K562 (cell line): ENCODE results near the gene RNASEH2A. TPM values are rescaled to one million over a fixed set of nuclear protein-coding genes. Genes with fewer than 3 reads are reported as not detected.

Experiments
- ADNP ChIP-seq: fragments of 200-800 bp; sonication (Bioruptor generic); IDR thresholded peaks from 2 replicates; pipeline ENCODE4 v1.6.1; 2016; ENCODE audit warnings: missing genetic modification characterization, missing compliant biosample characterization
- CCNT2 ChIP-seq: IDR thresholded peaks from 2 replicates; pipeline ENCODE4 v1.6.1; 2011; ENCODE audit warnings: borderline replicate concordance, low read depth, mild to moderate bottlenecking, moderate library complexity, mixed read lengths, low read length; ENCODE audit not compliant: insufficient read length; ENCODE audit errors: extremely low read depth
- CREB3 ChIP-seq: fragments of 450-650 bp; conservative IDR thresholded peaks from 2 replicates; pipeline ENCODE4 v1.6.1; 2016; ENCODE audit warnings: missing genetic modification characterization, low read depth, mild to moderate bottlenecking, missing compliant biosample characterization, moderate library complexity
- ESRRA ChIP-seq: fragments of 450-650 bp; IDR thresholded peaks from 2 replicates; pipeline ENCODE4 v1.6.1; 2014; ENCODE audit warnings: low read depth, mild to moderate bottlenecking, moderate library complexity, borderline replicate concordance
- GTF2A2 ChIP-seq: IDR thresholded peaks from 2 replicates; pipeline ENCODE4 v1.6.1; 2016; ENCODE audit warnings: mild to moderate bottlenecking, missing genetic modification characterization, missing compliant biosample characterization
- HCFC1 ChIP-seq: IDR thresholded peaks from 2 replicates; pipeline ENCODE4 v1.6.1; 2012; ENCODE audit warnings: low read depth, low read length, improper control_type of control experiment
- MYC ChIP-seq, 2 experiments: fragments of 250-450 bp in 1 of 2; sonication (Bioruptor Pico) in 1 of 2; IDR thresholded peaks; 2 replicates each; pipeline versions ENCODE4 v1.5.1 to v1.6.1; 2012 to 2021; ENCODE audit warnings: low read depth in 2 of 2, borderline replicate concordance in 1 of 2, improper control_type of control experiment in 1 of 2, low read length in 1 of 2, mild to moderate bottlenecking in 1 of 2, moderate library complexity in 1 of 2
- PML ChIP-seq: IDR thresholded peaks from 2 replicates; pipeline ENCODE4 v1.6.1; 2012; ENCODE audit warnings: low read length, inconsistent platforms
- PURB ChIP-seq: sonication (generic); formaldehyde crosslinking; IDR thresholded peaks from 2 replicates; pipeline ENCODE4 v1.9.0; 2021; ENCODE audit warnings: low read depth, mild to moderate bottlenecking, missing genetic modification reagents
- RB1 ChIP-seq: fragments of 450-650 bp; IDR thresholded peaks from 2 replicates; pipeline ENCODE4 v1.6.1; 2017; ENCODE audit warnings: low read depth, mild to moderate bottlenecking
- SMAD2 ChIP-seq: fragments of 150-350 bp; IDR thresholded peaks from 2 replicates; pipeline ENCODE4 v1.6.1; 2014; ENCODE audit warnings: low read depth, mild to moderate bottlenecking, low read length
- TSC22D4 ChIP-seq: fragments of 450-650 bp; IDR thresholded peaks from 2 replicates; pipeline ENCODE4 v1.6.1; 2016; ENCODE audit warnings: missing genetic modification characterization, missing biosample characterization, control low read depth
- ZBTB17 ChIP-seq: fragments of 450-650 bp; formaldehyde crosslinking; IDR thresholded peaks from 2 replicates; pipeline ENCODE4 v1.4.0; 2020; ENCODE audit warnings: mild to moderate bottlenecking
- ZNF175 ChIP-seq: fragments of 200-800 bp; sonication (Bioruptor generic); IDR thresholded peaks from 2 replicates; pipeline ENCODE4 v1.6.1; 2016; ENCODE audit warnings: low read depth, mild to moderate bottlenecking, missing genetic modification characterization, missing compliant biosample characterization
- ZNF444 ChIP-seq: fragments of 250-450 bp; sonication (Bioruptor Pico); IDR thresholded peaks from 2 replicates; pipeline ENCODE4 v1.4.0; 2020; ENCODE audit warnings: mild to moderate bottlenecking, moderate library complexity
- polyA plus RNA-seq, 8 experiments: library from polyadenylated mRNA; depleted of rRNA in 4 of 8; stranded (reverse) in 5 of 8; unstranded in 3 of 8; fragments of >200 nt; fragmentation: Nextera tagmentation in 2 of 8; fragmentation: Illumina TruSeq in 1 of 8; extraction: Ambion mirVana in 2 of 8; extraction: Trizol in 1 of 8; gene quantifications; 2 replicates each; pipeline versions ENCODE4 v1.2.1 to v1.2.3, GENCODE V29; 2011 to 2014; ENCODE audit warnings: inconsistent platforms in 1 of 8, missing spikeins in 1 of 8
- total RNA-seq, 7 experiments: library from RNA; depleted of rRNA in 6 of 7; stranded (reverse); fragments of >200 nt in 6 of 7; fragmentation: Illumina TruSeq in 2 of 7; extraction: Trizol in 2 of 7; gene quantifications; 2 replicates each; pipeline versions ENCODE4 v1.2.1 to v1.2.3, GENCODE V29; 2011 to 2021; ENCODE audit warnings: low replicate concordance in 1 of 7
- TF ChIP-seq, protein P1 (sequence below): fragments of 250-450 bp; sonication (Bioruptor Pico); IDR thresholded peaks from 2 replicates; pipeline ENCODE4 v1.9.0; 2021; ENCODE audit warnings: mild to moderate bottlenecking
- TF ChIP-seq, protein P2 (sequence below), 2 experiments: fragments of 250-450 bp in 1 of 2; fragments of 450-650 bp in 1 of 2; sonication (Bioruptor Pico) in 1 of 2; IDR thresholded peaks; 2 replicates each; pipeline versions ENCODE4 v1.6.1 to v1.8.0; 2016 to 2021; ENCODE audit warnings: mild to moderate bottlenecking in 2 of 2, moderate library complexity in 2 of 2, missing compliant biosample characterization in 1 of 2, missing genetic modification characterization in 1 of 2
- TF ChIP-seq, protein P3 (sequence below): sonication (generic); formaldehyde crosslinking; IDR thresholded peaks from 2 replicates; pipeline ENCODE4 v1.8.1; 2023; ENCODE audit warnings: missing genetic modification reagents, mild to moderate bottlenecking, borderline replicate concordance

Gene RNASEH2A
- total and polyA plus RNA-seq, 9 of the 15 experiments (the other 6 are each of a cell fraction or from before 2014, with no cell fraction given), result 22.3 to 78.0 (median 61.7) TPM

DNA sequence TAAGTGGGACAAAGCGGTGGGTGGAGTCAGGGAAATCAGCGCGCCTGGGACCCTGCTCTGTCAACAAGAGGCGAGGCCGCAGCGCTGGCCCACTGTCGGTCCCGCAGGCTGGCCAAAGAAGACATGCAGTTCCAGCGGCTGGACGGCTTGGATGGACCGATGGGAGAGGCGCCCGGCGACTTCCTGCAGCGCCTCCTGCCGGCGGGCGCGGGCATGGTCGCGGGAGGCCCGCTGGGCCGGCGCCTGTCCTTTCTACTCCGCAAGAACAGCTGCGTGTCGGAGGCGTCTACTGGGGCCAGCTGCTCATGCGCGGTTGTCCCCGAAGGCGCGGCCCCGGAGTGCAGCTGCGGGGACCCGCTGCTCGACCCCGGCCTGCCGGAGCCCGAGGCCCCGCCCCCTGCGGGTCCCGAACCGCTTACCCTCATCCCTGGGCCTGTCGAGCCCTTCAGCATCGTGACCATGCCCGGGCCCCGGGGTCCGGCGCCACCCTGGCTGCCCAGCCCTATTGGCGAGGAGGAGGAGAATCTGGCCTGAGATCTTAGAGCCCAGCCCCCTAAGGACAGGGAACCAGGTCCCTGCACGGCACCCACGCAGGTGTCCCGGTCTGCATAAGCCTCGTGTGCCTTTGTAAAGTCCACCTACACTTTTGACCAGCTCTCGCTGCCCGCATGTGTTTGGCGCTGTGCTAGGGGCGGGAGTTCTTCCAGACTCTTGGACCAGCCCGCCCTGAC is 48.7 kb upstream of the RNASEH2A start (continued):
- no peak for TF ChIP-seq ADNP (tag)
- no peak for TF ChIP-seq ZNF175 (CRISPR knock-in tag)
- no peak for TF ChIP-seq GTF2A2
- TF ChIP-seq ZBTB17 (CRISPR knock-in tag), result no peak
- TF ChIP-seq, protein P1, sequence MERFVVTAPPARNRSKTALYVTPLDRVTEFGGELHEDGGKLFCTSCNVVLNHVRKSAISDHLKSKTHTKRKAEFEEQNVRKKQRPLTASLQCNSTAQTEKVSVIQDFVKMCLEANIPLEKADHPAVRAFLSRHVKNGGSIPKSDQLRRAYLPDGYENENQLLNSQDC, result no peak
- TF ChIP-seq, protein P2, sequence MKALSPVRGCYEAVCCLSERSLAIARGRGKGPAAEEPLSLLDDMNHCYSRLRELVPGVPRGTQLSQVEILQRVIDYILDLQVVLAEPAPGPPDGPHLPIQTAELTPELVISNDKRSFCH (CRISPR knock-in tag; IDR thresholded peaks at IDR 0.05), result no peak
- TF ChIP-seq, protein P2 (tag; IDR thresholded peaks at IDR 0.05), result no peak
- peak; percentile 61; the same call in 1 of the 2 replicates for TF ChIP-seq MYC (IDR thresholded peaks at IDR 0.05; ENCODE audit: low read depth, low read length)
- no peak for TF ChIP-seq MYC (CRISPR knock-in tag; IDR thresholded peaks at IDR 0.05; ENCODE audit: borderline replicate concordance, low read depth)
- TF ChIP-seq ESRRA, result peak; percentile 40; the same call in 1 of the 2 replicates
- no peak for TF ChIP-seq PML
- no peak for TF ChIP-seq ZNF444 (CRISPR knock-in tag)
- TF ChIP-seq CCNT2, result peak; percentile 73
- TF ChIP-seq CREB3 (tag), result no peak
- TF ChIP-seq, protein P3, sequence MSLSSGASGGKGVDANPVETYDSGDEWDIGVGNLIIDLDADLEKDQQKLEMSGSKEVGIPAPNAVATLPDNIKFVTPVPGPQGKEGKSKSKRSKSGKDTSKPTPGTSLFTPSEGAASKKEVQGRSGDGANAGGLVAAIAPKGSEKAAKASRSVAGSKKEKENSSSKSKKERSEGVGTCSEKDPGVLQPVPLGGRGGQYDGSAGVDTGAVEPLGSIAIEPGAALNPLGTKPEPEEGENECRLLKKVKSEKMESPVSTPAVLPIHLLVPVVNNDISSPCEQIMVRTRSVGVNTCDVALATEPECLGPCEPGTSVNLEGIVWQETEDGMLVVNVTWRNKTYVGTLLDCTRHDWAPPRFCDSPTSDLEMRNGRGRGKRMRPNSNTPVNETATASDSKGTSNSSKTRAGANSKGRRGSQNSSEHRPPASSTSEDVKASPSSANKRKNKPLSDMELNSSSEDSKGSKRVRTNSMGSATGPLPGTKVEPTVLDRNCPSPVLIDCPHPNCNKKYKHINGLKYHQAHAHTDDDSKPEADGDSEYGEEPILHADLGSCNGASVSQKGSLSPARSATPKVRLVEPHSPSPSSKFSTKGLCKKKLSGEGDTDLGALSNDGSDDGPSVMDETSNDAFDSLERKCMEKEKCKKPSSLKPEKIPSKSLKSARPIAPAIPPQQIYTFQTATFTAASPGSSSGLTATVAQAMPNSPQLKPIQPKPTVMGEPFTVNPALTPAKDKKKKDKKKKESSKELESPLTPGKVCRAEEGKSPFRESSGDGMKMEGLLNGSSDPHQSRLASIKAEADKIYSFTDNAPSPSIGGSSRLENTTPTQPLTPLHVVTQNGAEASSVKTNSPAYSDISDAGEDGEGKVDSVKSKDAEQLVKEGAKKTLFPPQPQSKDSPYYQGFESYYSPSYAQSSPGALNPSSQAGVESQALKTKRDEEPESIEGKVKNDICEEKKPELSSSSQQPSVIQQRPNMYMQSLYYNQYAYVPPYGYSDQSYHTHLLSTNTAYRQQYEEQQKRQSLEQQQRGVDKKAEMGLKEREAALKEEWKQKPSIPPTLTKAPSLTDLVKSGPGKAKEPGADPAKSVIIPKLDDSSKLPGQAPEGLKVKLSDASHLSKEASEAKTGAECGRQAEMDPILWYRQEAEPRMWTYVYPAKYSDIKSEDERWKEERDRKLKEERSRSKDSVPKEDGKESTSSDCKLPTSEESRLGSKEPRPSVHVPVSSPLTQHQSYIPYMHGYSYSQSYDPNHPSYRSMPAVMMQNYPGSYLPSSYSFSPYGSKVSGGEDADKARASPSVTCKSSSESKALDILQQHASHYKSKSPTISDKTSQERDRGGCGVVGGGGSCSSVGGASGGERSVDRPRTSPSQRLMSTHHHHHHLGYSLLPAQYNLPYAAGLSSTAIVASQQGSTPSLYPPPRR (CRISPR knock-in tag), result no peak
- peak; percentile 54 for TF ChIP-seq HCFC1
- TF ChIP-seq PURB, result no peak
- no peak for TF ChIP-seq TSC22D4 (tag)
- peak; percentile 93 for TF ChIP-seq RB1
- TF ChIP-seq SMAD2, result no peak
